ENCODE results near the gene MYLK.
"Not testable (repeated sequence)": the region's sequence is repeated elsewhere in the genome, so short reads cannot be mapped to it uniquely, and the experiment has no call there.

The MYLK gene

DNA sequence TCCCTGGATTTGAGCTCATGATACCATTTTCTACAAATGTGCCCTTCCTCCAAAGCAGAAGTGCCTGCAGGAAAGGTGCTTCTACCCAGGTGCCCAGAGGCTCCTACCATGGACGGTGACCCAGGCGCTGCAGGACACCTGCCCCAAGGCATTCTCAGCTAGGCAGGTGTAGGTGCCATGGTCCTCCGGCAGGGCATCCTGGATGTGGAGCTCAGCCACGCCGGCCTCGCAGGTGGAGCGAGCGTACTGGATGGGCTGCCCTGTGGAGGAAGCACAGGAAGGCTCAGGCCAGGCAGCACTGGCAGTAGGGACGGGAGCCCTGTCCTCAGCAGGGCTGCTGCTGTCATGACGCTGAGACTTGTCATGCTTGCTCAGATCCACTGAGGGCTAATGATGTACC lies 162.1 kb downstream of the MYLK start:
- no peak for DNase-seq (ENCODE audit: low spot score)

DNA sequence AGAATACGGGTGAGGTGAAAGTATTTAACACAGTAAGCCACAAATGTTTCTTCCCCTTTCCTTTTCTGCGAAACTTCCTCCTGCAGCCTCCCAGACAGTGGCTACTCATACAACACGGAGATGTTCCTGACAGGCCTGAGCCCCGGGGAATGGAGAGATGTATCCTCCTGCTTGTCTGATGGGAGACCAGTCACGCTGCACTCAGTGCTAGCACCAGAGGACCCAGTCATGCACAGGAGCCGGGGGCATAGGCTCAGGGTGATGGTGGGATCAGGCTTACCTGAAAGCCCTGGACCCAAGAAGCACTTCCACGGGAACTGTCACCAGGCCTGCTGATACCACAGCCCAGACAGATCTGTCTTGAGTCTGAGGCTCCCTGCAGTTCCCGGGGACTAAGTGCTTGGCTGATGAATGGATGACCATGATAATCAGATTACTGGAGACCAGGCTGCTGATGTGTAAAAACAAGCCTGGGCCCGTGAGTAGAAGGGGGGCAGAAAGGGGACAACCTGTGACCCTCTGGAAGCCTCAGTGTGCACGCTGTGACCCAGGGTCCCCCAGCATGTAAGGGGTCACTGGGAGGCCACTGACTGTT lies 162.9 kb downstream of the MYLK start:
- DNase-seq (ENCODE audit: low spot score), result not testable (repeated sequence)

DNA sequence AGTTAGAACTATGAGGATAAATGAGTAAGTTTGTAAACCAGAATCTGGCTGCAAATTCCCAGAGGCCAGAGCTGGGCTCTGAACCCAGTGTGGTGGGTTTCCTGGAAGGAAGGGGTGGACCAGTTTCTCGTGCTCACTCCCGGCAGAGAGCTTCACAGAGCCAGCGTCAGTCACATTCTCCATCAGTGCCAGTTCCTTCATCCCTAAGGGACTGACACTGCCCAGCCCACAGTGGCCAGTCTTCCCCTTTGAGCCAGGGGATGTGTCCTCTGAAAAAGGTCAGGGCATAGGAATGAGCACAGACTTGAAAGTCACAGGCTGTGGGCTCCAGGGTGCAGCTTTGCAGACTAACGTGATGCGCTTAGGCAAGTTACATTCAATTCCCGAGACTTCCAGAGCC lies 163.5 kb downstream of the MYLK start:
- DNase-seq (ENCODE audit: low spot score), result no peak

DNA sequence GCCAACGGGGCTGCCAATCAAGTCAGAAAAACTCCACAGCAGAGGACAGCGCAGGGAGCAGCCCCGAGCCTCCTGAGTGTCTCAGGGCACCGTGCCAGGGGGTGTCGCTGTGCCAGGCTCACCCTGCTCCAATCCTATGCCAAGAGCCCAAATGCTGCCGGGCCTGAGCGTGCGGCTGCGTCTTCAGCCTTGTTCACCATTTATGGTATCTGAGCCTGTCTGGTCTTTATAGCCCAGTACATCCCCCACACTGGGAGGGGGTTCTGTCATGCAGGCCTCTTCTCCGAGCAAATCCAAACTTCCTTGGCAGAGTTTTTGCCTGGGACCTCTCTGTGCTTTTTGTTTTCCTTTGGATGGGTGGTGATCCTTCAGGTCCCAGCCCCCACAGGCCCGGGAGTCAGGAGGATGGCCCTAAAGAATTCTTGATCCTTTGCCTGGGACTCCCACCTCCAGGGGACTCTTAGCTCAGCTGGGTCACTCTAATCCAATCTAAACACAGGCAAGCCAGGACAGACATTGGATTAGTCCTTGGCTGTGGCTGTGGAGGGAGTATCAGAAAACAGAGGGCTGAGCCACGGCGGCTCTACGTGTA lies 164.2 kb downstream of the MYLK start:
- DNase-seq (ENCODE audit: low spot score), result peak; percentile 48

DNA sequence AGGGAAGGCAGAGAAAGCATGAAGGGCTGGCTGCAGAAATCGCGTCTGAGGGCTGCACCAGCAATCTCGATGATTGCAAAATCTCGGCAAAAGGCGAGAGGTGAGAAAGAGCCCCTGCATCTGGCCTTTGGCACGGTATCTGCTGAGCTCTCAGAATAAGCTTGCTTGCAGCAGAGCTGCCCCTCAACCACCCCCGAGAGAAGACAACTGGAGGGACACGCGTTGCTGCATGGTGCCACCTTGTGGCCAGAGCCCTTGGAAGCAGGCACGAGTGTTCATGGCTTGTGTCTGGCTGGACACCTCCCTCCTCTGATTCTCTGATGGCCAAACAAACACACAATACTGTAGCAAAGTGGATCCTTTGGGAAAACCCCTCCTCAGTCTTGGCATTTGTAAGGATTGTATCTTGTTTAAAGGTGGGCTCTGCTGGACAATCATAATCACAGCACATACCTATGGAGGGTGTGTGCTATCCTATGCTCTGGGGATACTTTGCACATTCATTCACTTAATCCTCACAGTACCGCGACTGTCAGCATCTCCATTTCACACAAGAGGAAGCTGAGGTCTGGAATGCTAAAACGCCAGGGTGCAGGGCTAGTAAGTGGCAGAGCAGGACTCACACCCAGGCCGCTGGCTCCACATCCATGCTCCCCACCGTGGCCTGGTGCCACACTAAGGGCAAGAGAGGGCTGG lies 164.9 kb downstream of the MYLK start:
- DNase-seq (ENCODE audit: low spot score), result peak; percentile 92

DNA sequence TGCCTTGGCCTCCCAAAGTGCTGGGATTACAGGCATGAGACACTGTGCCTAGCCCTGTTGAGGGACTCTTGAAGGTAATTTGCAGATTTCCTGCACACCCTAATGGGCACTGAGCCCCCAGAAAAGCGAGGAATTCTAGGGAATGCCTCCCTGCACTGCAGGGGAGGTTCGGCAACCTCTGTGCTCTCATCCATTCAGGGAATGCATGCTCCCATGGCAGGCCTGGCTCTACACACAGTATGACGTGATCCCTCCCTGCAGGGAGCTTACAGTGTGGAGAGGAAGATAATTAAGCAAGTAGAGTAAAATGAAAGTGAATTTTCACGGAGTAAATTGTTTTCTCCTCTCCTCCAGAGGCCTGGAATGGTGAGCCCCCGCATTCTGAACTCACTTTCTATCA lies 166.0 kb downstream of the MYLK start:
- no peak for DNase-seq (ENCODE audit: low spot score)

DNA sequence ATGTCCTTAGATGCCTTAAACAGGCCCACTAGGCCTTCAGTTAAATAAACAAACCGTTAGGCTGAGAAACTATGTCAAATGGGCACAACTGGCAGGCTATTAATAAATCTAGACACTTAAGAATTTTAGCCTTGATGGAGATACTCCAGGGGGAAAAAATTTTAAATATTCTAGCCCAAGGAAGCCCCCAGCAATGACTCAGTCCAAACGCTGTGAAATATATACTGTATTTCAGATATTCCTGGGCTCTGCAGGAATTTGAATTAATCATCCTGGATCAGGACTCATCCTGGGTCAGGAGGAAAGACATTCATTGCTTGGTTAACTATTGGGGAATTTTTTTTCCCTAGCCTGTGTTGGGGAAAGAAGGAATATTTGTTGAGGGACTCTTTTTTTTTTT lies 166.7 kb downstream of the MYLK start:
- not testable (repeated sequence) for DNase-seq (ENCODE audit: low spot score)

DNA sequence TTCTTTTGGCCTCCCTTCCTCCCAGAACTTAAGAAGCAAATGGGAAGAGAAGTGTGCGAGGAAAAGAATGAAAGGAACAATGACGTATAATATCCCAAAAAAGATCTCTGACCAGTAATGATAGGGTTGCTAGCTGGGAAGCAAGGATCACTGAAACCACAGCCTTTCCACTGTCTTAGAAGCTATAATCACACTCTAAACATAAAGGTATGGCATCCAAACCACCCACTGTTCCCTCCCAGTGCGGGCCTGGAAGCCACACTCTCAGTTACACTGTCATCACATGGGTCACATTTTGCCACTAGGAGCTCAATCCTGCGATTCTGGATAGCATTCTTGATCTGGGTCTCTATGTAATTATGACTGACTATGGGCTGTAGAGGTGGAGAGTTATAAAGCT lies 167.7 kb downstream of the MYLK start:
- no peak for DNase-seq (ENCODE audit: low spot score)

DNA sequence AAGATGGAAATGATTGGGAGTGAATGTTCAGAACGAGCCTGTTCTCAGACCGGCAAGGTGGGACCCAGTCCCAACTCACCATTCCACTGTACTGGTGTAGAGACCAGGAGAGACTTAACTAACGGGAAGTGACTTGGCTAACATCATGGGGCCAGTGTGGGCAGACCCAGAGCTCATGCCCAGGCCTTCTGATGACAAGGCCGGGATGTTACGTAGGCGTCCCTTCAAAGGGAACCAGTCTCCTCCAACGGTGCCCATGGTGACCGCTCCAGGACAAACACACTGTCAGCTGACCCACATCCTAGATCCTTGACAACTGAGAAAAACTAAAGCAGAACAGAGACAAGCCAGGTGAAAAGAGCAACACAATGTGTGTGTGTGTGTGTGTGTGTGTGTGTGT lies 170.9 kb downstream of the MYLK start:
- DNase-seq (ENCODE audit: low spot score), result peak; percentile 33

DNA sequence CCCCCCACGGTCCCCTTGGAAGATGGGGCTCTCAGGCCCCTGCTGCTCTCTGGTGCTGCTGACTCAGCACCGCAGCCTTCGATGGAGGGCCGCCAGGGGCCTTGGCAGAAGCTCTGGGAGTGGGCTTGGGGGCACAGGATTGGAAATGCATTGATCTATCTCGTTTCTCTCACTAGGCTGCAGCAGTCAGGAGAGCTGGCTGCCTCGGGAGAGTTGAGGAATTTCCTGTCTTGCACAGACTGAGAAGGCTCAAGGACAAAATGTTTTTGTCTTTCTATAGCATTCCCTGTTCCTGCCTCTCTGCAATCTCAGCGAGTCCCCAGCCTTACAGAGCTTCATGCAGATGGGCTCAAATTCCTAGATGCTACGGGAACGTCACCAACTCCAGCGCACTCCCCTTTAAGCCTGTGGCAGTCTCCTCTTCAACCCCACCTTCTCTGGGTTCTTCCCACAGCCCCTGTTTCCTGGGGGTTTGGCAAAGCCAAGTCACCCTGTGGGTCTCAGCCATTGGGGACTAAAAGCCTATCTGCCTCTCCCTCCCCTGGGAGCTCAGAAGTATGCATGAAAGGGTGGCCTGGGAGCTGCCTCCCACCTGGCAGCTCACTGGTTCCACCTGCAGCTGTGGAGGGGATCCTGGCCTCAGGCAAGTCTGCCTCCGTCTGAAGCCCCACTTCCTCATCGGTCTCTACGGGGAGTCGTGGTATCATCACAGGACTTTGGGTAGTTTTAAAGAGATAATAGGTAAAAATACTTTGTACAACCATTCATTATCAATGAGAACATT lies 171.9 kb downstream of the MYLK start:
- no peak for DNase-seq (ENCODE audit: low spot score)

DNA sequence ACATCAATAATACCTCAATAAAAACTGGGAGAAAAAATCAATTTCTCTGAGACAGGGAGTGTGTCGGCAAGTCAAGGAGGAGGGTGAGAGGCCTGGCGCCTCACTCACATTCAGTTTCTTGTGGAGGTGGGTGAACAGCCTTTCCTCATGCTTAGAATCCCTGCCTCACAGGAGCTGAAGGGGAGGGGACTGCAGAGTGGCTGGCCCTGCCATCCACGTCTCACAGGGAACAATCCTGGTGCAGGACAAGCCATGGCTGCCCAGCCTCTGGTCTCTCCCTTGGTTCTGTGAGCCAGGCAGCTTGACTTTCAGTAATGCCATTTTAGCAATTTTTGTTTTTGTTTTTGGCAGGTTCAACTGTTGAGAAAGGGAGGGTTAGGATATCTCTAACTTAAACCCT lies 172.8 kb downstream of the MYLK start:
- DNase-seq (ENCODE audit: low spot score), result no peak

DNA sequence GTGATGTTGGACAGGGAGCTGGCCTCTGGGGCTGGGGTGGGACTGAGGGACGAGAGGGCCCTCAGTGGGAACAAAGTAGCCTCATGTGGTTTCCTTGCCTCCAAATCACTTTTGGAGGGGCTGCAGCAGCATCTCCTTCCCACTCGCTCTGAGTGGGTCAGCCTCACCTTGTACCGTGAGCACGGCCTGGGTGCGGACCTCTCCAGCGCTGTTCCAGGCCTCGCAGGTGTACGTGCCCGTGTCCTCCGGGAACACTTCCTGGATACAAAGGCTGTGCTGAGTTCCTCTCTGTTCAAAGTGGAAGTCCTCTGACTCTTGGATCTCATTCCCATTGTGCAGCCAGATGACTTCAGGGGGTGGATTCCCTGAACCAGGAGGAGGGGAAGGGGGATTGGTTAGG lies 175.6 kb downstream of the MYLK start:
- no peak for DNase-seq (ENCODE audit: low spot score)

DNA sequence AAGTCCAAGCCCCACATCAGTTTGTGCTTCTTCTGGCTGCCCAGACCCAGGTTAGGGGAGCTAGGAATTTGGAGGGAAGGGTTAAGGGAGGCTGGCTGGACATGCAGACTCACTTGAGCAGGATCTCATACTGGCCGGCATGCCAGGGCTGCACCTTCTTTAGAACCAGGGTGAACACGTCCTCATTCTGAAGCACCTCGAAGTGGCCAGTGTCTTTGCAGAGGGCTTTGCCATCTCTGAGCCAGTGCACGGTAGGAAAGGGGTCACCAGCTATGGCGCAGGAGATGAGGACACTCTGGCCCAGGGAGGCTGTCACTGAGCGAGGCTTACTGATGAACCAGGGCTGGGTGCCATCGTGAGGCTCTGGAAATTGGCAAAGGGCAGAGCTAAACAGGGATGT lies 176.5 kb downstream of the MYLK start:
- DNase-seq (ENCODE audit: low spot score), result not testable (repeated sequence)

DNA sequence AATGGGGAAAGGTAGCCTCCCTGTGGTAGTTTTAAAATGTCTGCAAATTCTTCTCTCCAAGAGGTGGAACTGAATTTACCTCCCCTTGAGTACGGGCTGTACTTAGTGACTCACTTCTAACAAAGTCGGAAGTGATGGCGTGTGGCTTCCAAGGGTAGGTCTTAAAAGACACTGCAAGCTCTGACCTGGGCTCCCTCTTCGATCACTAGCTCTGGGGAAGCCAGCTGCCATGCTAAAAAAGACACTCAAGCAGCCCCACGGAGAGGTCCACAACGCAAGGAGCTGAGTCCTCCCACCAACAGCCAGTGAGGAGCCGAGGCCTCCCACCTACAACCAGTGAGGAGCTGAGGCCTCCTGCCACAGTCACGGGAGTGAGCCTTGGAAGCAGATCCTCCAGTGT lies 177.3 kb downstream of the MYLK start:
- DNase-seq (ENCODE audit: low spot score), result no peak

DNA sequence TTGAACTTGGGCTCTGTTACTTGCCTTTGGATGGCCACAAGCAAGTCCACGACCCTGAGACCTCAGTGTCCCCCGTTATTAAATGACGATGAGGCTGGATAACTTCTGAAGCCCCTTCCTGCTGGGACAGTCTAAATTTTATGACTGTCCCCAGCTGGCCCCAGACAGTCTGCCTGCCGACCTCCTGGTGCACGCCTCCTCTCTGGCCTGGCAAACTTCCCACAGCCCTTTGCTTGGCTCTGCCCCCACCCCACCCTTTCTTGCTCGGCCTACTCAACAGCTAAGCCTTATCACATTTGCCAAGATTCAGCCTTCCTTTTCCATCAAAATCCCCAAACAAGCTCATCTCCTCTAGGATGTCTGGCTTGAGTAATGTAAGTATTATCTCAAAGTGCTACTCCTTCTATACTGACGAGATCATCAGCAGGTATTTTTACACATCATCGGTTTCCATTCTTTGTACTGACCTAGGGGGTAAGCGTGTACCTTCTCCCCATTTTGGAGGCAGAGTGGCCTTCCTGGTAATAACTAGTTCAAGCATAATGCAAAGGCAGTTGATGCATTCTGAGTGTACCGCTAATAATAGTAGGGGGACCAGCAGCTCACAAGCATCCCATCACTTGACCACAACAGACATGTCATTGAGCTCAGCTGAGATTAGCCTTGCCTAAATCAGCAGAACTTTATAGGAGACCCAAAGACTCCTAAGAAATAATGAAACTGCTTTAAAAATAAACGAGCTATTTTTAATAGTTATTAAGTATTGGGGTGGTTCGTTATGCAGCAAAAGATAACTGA lies 178.4 kb downstream of the MYLK start:
- no peak for DNase-seq (ENCODE audit: low spot score)

DNA sequence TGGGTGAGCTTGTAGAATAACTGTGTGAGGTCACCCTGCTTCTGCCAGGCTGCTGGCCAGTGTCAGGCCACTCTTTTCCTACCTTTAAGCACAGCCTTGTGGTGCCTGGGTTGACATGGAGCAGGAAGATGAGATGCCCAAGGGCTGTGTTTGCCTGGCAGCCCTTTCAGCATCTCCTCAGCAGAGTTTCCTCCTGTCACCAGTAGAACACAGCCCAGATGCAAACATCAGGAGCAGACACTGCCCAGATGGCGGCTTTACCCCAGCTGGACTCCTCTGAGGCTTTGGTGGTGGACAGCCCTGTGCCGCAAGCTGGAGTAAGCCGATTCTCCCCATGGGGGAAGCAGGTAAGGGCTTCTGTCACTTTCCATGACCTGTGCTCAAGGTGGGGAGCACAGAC lies 180.5 kb downstream of the MYLK start:
- not testable (repeated sequence) for DNase-seq (ENCODE audit: low spot score)

DNA sequence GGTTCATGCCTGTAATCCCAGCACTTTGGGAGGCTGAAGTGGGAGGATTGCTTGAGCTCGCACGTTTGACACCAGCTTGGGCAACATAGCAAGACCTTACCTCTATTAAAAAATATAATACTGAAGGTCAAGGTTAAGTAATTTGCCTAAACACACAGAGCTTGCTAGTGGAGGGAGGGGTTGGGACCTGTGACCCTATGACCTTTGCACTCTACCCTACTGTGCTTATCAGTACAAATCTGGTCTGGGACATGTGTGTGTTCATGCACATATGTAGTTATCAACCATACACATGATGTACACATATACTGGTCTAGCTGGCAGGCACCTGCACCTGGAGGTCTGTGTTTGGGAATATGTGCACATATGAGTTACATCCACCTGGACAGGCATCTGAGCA lies 181.4 kb downstream of the MYLK start:
- no peak for DNase-seq (ENCODE audit: low spot score)

DNA sequence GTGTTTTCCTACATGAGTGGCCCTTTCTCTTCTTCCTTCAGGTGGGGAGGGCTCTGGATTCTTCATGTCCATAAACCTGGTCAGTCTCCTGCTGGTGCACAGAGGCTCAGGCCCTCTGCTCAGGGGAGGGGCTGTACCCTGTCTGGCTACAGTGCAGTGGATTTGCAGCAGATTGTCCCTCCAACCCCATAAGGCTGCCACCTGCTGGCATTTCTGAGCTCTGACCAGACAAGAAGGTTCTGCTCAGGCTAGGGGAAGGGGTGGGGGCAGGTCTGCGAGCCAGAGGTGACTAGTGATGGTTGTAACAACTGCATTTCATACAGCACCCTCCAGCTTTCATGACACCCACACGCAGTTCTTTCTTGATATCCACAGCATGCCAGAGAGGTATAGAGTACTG lies 182.1 kb downstream of the MYLK start:
- peak; percentile 77 for DNase-seq (ENCODE audit: low spot score)

DNA sequence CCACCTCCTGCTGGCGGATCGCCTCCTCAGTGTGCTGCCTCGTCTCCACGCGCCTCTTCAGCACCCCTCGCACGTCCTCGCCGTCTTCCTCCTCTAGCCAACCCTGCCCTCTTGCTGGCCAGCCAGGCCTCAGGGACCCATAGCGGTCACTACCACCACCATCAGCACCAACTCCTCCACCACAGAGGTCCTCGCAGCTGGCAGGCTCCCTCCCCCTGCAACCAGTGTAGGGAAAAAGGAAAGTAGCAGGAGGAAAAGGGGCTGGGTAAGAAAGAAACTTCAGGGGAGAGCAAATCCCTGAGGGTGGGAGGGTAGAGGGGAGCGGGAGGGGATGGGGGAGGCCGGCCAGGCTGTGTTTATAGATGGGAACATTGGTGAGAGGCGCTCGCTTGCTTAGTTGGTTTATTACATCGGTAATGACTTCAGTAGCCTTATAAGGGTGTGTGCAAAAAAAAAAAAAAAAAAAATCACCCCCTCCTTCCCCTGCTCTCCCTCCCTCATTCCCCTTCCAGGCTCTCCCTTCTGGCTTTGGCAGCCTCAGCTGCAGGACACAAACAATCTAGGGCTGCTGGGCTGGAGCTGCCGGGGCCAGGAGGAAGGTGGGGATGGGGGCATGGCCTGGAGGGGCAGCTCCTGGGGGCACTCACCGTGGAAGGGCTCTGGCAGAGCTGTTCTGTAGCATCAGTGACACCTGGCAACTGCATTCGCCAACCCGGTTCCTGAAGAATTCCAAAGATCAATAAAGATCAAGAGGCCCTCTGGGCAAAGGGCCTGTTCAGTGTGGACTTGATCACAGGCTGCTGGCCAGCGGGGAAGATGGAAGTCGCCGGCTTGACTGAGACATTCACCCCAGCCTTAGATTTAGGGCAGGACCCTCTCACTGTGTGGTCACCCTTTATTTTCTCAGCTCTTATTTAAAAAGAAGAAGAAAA lies 183.1 kb downstream of the MYLK start:
- peak; percentile 47 for DNase-seq (ENCODE audit: low spot score)

DNA sequence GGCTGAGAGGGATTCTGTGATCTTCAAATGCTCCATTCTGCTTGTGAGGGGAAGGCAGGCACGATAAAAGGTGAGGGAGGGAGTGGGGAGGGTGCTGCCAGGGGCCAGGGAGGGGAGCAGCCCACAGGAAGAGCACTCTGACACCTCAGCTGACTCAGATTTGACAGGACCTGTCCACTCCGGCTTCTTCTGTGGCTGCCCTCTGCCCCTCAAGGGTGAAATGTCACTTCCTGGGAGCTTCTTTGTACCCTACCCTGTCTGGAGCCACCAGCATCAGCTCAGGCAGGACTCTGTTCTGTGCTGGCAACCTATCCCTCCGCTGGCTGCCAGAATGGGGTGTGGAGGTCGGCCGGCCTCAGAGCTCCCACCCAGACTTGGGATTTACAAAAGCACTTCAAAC lies 185.3 kb downstream of the MYLK start:
- no peak for DNase-seq (ENCODE audit: low spot score)

DNA sequence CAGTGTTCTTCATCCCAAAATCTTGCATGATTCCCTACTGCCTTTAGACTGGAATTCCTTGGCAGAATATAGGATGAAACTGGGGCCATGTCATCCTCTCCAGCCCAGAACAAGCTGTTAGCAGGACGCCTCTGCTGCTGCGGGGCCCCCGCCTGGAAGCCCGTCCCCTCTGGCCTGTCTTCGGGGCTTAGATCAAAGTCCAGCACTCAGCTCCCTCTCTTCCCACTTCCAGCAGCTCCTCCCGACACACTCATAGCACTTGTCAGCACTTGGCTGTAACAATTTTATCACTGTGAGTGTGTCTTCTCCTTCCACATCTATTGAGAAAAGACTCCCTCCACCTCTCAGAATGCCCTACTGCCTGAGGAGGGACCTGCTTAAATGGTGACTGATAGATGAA lies 187.3 kb downstream of the MYLK start:
- no peak for DNase-seq (ENCODE audit: low spot score)

Data from Ammon's horn (tissue), 1 donor.